IPS-18c (cell line): ENCODE data around the gene TAF8.

Experiments
- H3K4me3 ChIP-seq: 2 replicates; pipeline ENCODE4 v1.7.0; 2013; ENCODE audit warnings: low read depth, mild to moderate bottlenecking, low read length, moderate library complexity; ENCODE audit not compliant: insufficient read depth
- H3K9me3 ChIP-seq: one replicate; pipeline ENCODE4 v1.6.1; 2013; ENCODE audit warnings: mild to moderate bottlenecking, low read length, moderate library complexity; ENCODE audit not compliant: control insufficient read depth, insufficient read depth

TAF8 gene

DNA sequence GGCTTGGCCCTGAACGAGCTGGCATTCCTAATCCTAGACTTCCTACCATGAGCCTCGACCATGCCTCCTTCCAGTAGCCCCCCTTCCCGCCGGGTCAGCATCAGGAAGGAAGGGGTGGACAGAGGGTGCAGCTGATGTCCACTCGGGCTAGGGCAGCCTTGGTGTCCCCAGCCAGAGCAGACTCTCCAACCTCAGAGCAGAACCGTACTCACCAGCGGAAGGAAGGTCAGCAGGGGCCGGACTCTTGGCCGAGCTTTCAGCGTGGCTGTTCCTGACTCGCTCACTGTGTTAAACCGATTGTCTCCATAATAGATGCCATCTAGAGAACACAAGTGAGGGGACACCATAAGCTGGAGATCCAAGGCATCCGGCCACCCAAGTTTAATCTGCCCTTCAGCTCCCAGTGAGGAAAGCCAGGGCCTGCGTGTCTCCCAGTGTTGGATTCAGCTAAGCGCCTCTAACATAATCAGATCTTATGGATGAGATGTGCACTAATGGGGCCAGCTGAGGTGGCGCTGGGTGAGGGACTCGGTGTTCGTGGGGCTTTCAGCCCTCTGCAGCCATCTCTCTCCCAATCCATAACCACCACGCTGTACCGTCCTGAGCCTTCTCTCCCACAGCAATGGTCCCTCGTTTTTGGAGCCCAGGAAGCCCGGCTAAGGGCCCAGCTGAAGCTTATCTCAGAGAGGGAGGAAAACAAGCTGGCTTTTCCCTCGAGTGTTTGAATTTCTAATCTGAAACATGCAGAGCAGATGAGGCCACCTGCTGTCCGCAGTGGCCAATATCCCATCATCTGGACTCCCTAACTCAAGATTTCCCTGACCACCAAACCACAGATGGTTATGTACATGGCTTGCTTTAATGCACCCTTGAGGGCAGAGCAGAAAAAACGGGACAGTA lies 78.4 kb downstream of the TAF8 start:
- Histone ChIP-seq H3K4me3 (no peak overlapping the region), H3K9me3 (no peaks in the 10 kb centered on the region)

DNA sequence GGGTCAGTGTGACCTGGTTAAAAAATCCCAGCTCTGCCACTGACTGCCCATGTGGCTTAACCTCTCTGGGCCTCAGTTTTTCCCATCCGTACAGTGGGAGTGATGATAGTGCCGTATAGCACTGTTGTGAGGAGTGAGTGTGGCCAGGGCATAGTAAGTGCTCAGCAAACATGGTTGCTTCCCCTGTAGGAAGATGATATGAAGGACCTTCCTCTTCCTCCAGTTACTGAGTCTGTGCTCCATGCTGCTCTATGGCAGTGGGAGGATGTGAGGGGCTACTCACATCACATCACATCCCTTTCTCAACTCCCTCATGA lies 79.0 kb downstream of the TAF8 start:
- no peak overlapping the region for H3K4me3 ChIP-seq
- H3K9me3 ChIP-seq, result no peaks in the 10 kb centered on the region

DNA sequence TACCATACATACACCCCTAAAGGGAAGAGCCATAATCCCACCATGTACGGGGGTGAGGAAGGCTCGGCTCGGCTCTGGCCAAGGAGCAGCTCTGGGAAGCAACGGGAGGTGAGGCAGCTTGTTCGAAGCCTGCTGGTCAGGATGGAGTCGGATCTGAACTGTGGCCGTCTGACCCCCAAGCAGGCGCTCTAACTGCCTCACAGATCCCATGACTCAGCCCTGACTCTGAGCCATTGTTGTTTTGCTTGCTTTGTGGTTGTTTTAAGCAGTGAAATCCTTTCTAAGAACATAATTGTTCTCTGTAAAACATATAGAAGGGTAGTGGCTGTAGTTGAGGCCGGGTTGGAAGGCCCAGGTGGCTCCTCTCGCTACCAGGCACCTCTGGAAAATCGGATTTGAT lies 81.2 kb downstream of the TAF8 start:
- Histone ChIP-seq H3K9me3 (no peaks in the 10 kb centered on the region), H3K4me3 (no peak overlapping the region)

- Histone ChIP-seq H3K4me3 (no peak overlapping the region), H3K9me3 (no peaks in the 10 kb centered on the region)
Measured at GRCh38 chr6:42133926-42134325, 83.6 kb downstream of the TAF8 start.

DNA sequence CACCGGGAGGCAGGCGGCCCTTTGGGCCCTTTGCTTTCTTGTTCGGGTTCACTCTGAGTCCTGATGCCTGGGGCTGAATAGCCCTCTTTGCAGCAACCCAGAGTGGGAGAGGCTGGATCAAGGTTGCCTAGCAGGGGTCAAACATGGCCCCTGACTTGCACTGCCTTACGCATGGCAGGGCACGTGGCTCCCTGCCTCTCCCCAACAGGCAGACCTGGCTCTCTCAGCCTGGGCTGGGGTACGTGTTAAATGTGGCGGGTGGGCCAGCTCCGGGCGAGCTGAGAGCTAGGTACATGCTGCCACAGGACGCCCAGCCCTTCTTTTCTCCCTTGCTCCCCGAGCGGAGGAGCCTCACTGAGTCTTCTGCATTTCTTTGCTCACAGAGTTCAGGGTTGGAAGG lies 84.8 kb downstream of the TAF8 start:
- no peaks in the 10 kb centered on the region for H3K9me3 ChIP-seq
- H3K4me3 ChIP-seq, result no peak overlapping the region

DNA sequence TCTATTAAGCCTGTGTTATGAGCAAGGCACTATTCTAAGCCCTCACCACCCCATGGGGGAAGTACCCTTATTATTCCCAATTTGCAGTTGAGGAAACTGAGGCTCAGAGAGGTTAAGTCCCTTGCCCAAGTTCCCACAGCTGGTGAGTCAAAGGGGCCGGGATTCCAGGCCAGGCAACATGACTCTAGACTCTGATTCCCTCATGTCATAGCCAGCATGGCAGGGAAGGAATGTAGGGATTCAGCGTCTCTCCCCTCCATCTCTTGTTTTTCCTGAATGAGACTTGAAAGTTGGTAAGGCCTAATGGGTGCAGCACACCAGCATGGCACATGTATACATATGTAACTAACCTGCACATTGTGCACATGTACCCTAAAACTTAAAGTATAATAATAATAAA lies 85.4 kb downstream of the TAF8 start:
- H3K9me3 ChIP-seq, result no peaks in the 10 kb centered on the region
- no peak overlapping the region for H3K4me3 ChIP-seq

DNA sequence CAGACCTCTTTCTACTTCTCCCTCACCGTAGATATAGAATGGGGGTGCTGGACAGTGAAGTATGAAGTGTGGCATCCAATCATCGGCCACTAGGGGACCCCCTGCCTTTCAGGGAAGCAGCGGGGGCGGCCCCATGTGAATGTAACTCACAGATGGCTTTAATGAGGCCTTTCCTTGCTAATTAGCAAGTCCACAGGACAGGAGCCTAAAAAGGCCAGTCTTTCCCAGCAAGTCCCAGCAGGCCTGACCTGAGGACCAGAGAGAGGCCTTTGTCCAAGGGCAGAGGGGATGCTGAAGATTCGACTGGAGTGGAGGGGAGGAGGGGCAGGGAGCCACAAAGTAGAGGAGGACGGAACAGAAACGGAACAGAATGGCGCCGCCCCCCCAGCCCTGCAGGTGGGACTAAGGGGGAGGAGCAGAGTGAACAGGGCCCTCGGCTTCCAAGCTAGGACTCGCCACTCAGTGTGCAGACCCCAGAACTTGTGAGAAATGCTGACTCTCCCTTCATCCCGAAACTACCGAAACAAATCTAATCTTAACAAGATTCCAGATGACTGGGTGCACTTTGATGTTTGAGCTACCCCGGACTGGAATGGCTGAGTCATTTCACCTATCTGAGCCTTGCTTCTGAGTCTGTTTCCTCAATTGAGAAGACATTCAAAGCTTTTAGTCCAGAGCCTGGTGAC lies 86.3 kb downstream of the TAF8 start:
- H3K9me3 ChIP-seq, result no peaks in the 10 kb centered on the region
- H3K4me3 ChIP-seq, result no peak overlapping the region
